Type B pancreatic cell (in vitro differentiated cells): ENCODE data around the gene GNG7. TPM values are rescaled to one million over a fixed set of nuclear protein-coding genes. Genes with fewer than 3 reads are reported as not detected.
"Not testable (repeated sequence)": the region's sequence is repeated elsewhere in the genome, so short reads cannot be mapped to it uniquely, and the experiment has no call there.

ENCODE experiments used
- DNase-seq: peaks from one replicate; pipeline ENCODE4 v3.0.0; 2021; ENCODE audit warnings: mixed read lengths; ENCODE audit not compliant: unreplicated experiment; ENCODE audit errors: extremely low spot score
- H3K27ac Mint-ChIP-seq: 2 replicates; pipeline ENCODE4 v1.8.0; 2021; ENCODE audit warnings: mild to moderate bottlenecking, mixed read lengths
- H3K27me3 Mint-ChIP-seq: 2 replicates; pipeline ENCODE4 v1.8.0; 2021; ENCODE audit warnings: mixed read lengths
- H3K36me3 Mint-ChIP-seq: 2 replicates; pipeline ENCODE4 v1.8.0; 2021; ENCODE audit warnings: mixed read lengths
- H3K4me1 Mint-ChIP-seq: one replicate; pipeline ENCODE4 v1.8.0; 2021; ENCODE audit warnings: mixed read lengths; ENCODE audit not compliant: unreplicated experiment
- H3K4me3 Mint-ChIP-seq: 2 replicates; pipeline ENCODE4 v1.8.0; 2021; ENCODE audit warnings: mild to moderate bottlenecking, mixed read lengths
- H3K9me3 Mint-ChIP-seq: 2 replicates; pipeline ENCODE4 v1.8.0; 2021; ENCODE audit warnings: mixed read lengths
- CTCF ChIP-seq: fragments of 200-600 bp; sonication (generic); conservative IDR thresholded peaks from 2 replicates; pipeline ENCODE4 v1.5.0; 2021; ENCODE audit warnings: antibody characterized with exemption, mild to moderate bottlenecking
- total RNA-seq: library from RNA; stranded (reverse); gene quantifications from 2 replicates; pipeline ENCODE4 v1.2.1, GENCODE V29; 2021; ENCODE audit warnings: low replicate concordance

GNG7 gene
- total RNA-seq, 1 donor from 2014 or later, result 12.2 TPM

DNA sequence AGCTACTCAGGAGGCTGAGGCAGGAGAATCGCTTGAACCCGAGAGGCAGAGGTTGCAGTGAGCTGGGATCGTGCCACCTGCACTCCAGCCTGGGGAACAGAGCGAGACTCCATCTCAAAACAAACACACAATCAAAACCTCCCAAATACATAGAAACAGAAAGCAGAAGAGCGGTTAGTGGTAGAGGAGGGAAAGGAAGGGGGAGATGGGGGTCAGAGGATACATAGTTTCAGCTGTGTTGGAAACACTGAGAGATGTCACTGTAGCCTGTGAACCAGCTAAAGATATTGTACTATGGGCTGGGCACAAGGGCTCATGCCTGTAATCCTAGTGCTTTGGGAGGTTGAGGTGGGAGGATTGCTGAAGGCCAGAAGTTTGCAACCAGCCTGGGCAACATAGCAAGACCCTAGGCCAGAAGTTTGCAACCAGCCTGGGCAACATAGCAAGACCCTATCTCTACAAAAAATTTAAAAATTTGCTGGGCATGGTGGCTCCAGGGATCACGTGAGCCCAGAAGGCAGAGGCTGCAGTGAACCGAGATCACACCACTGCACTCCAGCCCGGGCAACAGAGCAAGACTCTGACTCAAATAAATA lies 49.9 kb downstream of the GNG7 start:
- Mint-ChIP-seq H3K4me1 (no peaks in the 10 kb centered on the region), H3K27ac (no peak overlapping the region), H3K27me3 (no peaks in the 10 kb centered on the region), H3K4me3 (no peak overlapping the region), H3K9me3 (no peaks in the 10 kb centered on the region), H3K36me3 (no peaks in the 10 kb centered on the region)
- no peak for DNase-seq
- TF ChIP-seq CTCF, result no peak

- H3K4me1 Mint-ChIP-seq, DNase-seq, H3K9me3 Mint-ChIP-seq, H3K27ac Mint-ChIP-seq, H3K4me3 Mint-ChIP-seq, H3K27me3 Mint-ChIP-seq, H3K36me3 Mint-ChIP-seq: not testable (repeated sequence)
Observed at GRCh38 chr19:2651002-2651733, 51.3 kb downstream of the GNG7 start.

DNA sequence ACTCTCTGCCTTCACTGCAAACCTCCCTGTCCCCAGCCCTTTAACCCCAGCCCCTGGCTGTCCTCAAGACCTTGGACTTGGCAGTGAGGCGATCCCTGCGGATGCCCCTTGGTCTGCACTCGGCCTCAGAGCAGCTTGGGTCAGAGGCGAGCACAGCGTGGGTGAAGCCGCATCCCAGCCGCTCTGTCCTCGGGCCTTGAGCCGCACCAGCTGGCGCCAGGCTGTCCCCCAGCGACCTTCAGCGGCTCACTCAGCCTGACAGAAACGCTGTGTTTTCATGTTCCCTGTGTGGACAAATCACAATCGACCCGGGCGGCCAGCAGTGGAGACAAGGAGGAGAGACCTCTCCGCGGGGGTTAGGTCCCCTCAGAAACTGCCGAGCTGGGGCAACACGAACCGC lies 52.0 kb downstream of the GNG7 start:
- no peaks in the 10 kb centered on the region for H3K9me3 Mint-ChIP-seq
- H3K4me1 Mint-ChIP-seq, result no peaks in the 10 kb centered on the region
- H3K4me3 Mint-ChIP-seq, result no peak overlapping the region
- H3K27me3 Mint-ChIP-seq, result no peaks in the 10 kb centered on the region
- TF ChIP-seq CTCF, result no peak
- H3K27ac Mint-ChIP-seq, result no peak overlapping the region
- no peaks in the 10 kb centered on the region for H3K36me3 Mint-ChIP-seq
- DNase-seq, result no peak

GRCh38 chr19:2648528-2648937 lies 54.0 kb downstream of the GNG7 start:
- TF ChIP-seq CTCF, result peak; percentile 94
- DNase-seq, result no peak
- Mint-ChIP-seq H3K27ac (no peak overlapping the region), H3K4me3 (no peak overlapping the region), H3K27me3 (no peaks in the 10 kb centered on the region), H3K9me3 (no peaks in the 10 kb centered on the region), H3K36me3 (no peaks in the 10 kb centered on the region), H3K4me1 (no peaks in the 10 kb centered on the region)

DNA sequence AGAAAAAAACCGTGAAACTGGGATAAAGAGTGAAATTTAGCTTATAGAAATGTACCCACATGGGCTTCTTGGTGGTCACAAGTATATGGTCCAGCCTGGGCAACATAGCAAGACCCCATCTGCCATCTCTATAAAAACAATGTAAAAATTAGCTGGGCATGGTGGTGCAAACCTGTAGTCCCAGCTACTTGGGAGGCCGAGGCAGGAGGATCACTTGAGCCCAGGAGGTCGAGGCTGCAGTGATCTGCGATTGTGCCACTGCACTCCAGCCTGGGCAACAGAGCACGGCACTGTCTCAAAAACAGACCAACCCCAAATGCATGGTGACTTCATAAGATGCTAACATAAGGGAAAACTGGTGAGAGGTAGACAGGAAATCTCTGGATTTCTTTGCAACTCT lies 54.4 kb downstream of the GNG7 start:
- Mint-ChIP-seq H3K36me3 (no peaks in the 10 kb centered on the region), H3K9me3 (no peaks in the 10 kb centered on the region), H3K27ac (no peak overlapping the region), H3K27me3 (no peaks in the 10 kb centered on the region), H3K4me1 (no peaks in the 10 kb centered on the region), H3K4me3 (no peak overlapping the region)
- no peak for TF ChIP-seq CTCF
- no peak for DNase-seq

GRCh38 chr19:2646866-2647535 lies 55.5 kb downstream of the GNG7 start:
- Mint-ChIP-seq H3K9me3 (no peaks in the 10 kb centered on the region), H3K27me3 (no peaks in the 10 kb centered on the region), H3K4me3 (no peak overlapping the region), H3K4me1 (no peaks in the 10 kb centered on the region), H3K27ac (no peak overlapping the region), H3K36me3 (no peaks in the 10 kb centered on the region)
- TF ChIP-seq CTCF, result no peak
- no peak for DNase-seq
